Embryonic facial prominence (tissue), 1 donor: ENCODE measurements around the gene GBX1.

Source experiments
- DNase-seq: peaks from one replicate; pipeline ENCODE4 v3.0.0-alpha.2; 2016; ENCODE audit errors: extremely low spot score

Gene GBX1

DNA sequence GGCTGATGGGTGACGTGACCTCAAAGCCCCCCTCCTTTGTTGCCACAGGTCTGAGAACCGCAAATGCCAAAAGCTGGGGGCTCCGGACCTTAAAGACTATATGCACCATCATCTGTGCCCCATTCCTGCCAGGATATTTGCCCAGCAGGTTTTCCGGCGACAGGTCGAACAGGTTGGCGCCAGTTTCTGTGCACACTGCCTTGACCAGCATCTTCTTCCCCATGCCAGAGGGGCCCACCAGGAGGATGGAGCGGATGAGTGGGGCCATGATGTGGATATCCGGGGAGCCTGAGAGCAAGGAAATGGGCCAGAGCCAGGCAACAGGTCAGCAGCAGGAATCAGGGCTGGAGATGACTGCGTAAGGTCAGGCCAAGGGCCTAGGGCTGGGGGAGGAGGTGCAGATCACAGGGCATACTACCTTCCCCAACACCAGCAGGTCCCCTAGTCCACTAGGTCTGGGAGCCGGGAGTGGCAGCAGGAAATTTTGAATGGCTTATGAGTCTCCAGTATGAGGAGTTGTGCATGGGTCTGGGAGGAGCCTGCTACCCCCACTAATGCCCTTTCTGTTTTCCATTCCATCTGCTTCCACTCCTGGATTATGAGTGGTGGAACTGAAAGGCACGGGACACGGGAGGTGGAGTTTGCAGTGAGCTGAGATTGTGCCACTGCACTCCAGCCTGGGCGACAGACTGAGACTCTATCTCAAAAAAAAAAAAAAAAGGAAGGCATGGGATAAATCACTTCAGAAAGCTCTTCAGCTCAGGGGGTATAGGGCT, 25.9 kb upstream of the GBX1 start:
- DNase-seq, result no peak

DNA sequence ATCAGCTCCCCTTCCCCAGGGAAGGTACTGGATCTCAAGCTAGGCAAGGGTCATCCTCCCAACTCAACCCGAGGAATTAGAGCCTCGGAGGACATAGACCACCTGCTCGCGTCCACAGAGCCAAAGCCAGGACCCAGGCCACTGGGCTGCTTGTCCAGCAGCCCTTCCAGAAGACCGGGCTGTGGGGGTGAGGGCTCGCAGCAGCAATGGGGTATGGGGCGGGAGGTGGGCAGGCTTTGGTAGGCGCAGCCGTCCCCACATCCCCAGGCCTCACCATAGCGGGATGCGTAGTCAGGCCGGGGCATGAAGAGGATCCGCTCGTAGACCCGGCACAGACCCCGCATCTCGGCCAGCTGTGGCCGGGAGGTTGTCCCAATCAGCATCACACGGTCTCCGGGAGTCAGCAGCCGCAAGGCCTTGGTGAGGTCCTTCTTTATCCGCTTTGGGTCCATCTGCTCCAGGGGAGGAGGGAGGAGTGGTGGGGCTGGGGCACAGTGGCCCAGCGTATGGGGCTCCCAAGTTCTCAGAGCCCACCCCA, 24.6 kb upstream of the GBX1 start:
- DNase-seq, result no peak

DNA sequence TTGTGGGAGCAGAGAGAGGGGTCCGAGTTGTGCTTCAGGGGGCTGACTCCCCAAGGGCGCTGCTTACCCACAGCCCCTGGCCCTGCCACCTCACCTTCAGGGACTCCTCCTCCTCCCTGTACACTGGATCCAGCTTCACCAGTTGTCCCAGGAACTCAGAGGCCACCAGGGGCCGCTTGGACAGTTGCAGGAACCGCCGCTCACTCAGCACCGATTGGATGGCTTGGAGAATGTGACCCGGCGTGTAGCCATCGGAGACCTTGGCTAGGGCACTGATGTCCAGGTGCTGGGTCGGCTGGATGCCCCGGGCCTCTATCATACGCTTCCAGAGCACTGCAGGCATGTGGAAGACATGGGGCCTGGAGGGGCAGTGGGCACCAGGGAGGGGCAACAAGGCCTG, 24.1 kb upstream of the GBX1 start:
- no peak for DNase-seq

DNA sequence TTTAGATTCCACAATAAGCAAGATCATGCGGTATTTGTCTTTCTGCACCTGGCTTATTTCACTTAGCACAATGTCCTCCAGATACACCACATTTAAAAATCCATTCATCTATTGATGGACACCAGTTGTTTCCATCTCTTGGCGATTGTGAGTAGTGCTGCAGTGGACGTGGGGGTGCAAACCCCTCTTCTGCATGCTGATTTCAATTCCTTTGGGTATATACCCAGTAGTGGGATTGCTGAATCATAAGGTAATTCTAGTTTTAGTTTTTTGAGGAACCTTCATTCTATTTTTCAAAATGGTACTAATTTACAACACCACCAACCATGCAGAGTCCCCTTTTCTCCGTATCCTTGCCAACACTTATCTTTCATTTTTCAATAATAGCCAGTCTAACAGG, 21.5 kb upstream of the GBX1 start:
- DNase-seq, result no peak

DNA sequence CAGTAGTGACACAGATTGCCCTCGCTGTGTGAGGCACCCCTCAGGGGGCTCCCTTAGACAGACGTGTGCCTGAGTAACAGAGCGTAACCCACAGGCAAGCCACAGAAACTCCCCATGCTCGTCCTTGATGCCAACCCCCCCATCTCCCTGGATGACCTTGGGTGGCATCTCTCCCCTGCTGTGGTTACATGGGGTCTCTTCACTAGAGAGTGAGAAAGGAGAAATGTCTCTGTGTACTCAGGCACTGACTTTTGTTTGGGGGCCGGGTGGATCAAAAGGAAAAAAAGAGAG, 20.7 kb upstream of the GBX1 start:
- no peak for DNase-seq

DNA sequence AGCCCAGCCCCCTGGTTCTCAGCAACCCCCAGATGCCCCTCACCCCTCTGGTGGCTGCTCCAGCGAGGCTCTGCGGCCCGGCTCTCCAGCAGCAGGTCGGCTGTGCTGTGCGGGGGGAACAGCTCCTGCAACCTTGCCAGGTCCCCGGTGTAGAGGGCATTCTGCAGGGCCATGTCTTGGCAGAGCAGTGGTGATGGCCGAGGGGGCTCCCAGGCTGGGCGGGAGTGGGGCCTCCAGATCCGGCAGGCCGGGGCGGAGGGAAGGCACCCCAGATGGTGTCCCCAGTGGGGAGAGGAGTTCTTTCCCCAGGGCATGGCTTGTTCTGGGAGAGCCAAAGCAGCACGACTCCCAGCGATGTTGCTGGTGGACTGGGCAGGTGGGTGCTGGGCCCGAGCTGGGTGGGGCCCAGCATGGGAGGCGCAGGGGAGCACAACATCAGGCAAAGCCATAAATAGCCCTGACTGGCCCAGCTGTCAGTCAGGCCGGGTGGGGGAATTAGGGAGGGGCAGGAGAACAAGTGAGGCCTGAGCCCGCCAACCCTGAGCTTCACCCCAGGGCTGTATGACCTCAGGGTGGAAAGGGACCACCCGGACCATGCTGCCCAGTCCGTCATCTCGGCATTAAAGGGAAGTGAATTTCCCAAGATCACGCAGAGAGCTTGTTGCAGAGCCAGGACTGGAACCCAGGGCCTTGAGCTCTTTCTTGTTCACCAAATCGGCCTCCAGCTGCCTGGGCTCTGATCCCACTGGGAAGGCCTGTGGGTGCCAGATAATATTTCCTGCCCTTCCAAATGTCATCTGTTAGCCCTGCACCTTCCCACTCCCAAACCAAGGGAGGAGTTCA, 20.1 kb upstream of the GBX1 start:
- no peak for DNase-seq

DNA sequence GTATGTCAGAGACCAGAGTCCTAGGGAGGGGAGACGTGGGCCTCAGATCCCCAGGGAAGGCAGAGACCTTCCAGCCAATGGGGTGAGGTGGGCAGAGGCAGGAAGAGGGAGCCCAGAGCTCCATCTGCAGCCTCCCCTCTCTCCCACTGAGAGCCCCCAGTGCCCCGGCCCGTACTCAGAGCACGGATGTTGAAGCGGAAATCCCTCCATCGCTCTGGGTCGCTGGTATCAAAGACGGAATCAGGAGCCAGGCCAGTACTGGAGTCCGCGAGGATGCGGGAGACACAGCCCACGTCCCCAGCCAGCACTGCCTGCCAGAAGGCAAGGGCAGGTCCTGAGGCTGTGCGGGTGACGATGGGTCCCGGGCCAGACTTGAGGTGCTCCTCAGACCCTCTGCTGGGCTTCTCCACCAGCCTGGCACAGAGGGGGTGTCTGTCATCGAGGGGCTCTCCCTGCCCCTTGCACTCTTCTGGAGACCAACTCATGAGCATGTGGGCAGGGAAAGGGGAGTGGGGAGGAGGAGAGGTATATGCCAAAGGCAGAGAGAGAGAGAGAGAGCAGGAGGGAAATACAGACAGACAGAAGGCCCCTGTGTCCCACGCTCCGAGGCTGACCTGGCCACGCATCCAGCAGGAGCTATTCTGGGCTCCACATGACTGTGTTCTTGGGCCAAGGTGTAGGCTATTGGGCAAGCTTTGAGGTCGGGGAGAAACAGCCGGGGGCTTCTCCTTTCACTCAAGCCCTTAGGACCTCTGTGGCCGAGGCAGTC, 19.3 kb upstream of the GBX1 start, which contains the start of gene ASB10:
Gene ASB10, minus strand, starts transcription at position 611 of the 769 bp plus-strand sequence. Its CDS starts 120 bp downstream, at position 491.
- DNase-seq, result no peak

DNA sequence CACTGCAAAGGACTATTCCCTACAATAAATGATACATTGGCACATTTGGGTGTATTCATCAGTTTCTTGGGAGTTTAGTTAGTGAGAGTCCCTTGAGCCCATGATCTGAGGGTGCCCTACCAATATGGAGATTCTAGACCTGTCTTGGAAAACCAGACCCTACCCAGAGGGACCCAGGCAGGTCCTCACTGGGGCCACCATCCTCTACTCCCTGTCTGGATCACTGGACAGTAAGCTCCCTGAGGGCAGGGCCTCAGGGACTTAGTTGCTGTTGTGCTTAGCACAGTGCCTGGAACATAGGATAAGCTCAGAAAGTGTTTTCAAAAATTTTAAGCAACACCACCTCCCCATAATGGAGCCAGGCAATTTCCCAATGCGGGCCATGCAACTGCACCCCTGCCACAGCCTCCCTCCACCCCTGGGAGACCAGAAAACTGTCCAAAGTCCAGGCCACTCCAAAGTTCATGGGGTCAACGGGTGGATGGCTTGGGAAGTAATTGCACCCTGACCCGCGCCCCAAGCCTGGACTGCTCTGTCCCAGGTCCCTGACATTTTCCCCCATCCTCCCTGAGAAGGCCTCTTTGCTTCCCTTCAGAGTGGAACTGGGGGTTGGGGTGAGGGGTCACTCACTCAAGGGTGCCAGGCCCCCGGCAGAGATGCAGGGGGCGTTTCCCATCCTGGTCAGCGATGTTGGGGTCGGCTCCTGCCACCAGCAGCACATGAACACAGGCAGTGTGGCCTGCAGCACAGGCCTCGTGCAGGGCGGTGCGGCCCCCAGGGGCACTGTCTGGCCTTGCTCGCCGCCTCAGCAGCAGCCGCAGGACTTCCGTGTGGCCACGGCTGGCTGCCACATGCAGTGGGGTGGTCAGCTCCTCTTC, 18.5 kb upstream of the GBX1 start:
- DNase-seq, result no peak

DNA sequence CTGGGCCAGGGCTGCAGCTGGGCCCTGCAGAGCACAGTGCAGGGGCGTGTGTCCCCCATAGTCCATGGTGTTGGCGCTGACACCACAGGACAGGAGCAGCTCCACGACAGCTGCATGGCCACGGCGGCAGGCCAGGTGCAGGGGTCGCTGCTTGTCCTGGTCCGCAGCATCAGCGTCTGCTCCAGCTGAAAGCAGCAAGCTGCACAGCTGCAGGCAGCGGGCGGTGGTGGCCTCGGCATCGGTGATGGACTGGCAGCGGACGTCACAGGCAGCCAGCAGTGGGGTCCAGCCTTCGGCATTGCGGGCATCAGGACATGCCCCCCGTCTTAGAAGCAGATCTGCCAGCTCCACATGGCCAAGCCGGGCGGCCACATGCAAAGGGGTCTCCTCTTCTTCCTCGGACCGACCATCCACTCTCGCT, 13.5 kb upstream of the GBX1 start:
- no peak for DNase-seq

DNA sequence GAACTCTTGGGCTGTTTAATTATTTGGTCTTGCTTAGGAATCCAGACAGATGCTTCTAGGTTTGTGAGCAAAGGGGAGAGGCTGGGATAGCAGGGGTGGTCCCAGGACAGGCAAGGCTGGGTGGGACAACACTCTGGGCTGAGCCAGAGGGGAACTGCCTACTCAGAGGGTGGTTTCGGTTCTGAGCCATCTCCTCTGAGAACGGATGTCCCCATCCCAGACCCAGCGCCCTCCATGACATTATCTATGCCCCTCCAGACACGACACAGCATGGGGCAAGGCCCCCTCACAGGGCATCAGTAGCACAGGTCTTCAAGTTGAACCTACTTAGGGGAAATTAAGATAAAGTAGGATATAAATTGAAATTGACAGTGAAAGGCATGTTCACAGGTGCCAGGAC, 12.5 kb upstream of the GBX1 start:
- no peak for DNase-seq

DNA sequence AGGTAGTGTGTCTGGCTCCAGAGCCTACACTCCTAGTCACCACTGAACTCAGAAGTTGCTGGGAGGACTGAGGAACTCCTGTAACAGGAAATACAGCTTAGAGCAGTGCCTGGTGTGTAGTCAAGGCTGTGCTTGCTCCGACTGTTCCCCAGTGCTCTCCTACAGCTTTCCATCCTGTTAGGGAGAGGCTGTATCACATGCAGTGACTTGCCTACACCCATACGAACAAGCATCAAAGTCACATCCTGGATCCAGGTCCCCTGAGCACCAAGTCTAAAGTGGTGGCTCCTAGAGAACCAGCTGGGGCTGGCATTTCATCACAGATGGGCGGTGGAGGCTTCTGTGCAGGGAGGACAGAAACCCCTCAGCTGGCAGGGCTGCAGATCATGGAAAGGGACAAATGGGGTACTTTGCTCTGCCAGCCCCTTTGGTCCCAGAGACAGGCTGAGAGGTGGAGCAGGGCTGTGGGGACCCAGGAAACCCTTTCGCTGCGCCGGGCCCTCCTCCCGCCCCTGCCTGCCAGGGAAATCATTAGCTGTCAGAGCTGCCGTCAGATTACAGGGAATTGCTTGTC, 11.9 kb upstream of the GBX1 start:
- no peak for DNase-seq

DNA sequence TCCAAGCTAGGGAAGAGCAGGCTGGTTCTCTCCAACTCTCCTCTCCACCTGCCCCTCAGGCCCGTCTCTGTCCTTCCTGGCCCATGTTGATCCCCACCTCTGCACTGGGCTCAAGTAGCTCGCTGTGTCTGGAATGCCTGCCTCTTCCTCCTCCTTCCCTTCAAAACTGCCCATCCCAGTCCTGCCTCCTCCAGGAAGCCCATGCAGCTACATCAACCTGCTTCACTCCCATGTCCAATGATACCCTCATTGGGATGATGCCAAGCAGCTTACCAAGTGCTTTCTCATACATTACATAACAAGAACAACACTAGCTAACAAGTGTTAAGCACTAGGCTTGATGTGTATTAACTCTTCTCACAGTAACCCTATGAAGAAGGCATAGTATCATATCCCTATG, 11.3 kb upstream of the GBX1 start:
- no peak for DNase-seq

DNA sequence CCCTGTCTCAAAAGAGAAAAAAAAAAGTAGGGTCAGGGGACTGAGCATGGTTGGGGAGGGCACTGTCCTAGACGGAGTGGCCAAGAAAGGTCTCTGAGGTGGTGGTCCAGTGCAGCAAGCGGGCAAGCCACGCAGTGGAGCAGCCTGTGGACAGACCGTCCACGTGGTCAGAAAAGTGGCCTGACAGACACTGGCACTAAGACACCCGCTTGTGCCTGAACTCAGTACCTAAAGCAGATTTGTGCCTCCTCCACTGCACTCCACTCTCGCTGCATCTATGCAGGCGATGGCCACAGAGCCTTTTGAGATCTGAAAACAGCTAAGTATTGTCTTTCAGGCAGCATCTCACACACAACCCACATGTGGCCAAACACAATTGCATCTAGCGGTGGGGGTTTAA, 10.7 kb upstream of the GBX1 start:
- no peak for DNase-seq

DNA sequence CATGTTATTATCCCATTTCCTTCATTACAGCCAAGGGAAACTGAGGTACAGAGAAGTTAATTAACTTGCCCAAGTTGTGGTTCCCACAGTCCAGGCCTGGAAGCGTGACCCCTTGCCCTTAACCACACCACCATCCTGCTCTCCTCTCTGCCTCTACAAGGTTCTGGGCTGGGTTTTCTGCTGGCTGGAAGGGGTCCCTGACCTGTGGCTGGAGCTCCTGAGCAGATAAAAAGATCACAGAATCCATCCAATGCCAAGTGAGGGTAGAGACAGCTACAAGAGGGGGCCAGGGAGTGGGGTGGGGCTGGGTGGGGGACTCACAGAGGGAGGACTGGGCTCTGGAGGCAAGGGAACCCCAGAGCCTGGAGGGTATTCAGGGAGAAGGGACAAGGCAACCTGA, 9.8 kb upstream of the GBX1 start:
- DNase-seq, result no peak

DNA sequence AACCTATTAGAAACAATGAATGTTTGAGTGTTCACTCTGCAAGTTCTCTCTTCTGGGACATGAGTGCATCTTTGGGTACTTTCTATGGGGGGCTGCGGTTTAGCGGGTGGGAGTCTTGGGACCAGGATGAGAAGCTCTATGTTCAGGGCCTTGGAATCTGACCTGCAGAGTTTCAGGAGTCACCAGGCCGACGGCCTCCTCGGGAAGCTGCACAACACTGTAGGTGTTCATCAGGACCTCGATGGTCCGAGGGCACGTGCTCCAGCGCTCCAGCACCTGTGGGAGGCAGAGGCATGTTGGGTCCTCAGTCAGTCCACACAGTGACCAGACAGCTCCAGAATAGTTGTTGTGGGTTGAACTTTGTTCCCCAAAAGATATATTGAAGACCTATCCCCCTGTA, 8.9 kb upstream of the GBX1 start:
- no peak for DNase-seq

DNA sequence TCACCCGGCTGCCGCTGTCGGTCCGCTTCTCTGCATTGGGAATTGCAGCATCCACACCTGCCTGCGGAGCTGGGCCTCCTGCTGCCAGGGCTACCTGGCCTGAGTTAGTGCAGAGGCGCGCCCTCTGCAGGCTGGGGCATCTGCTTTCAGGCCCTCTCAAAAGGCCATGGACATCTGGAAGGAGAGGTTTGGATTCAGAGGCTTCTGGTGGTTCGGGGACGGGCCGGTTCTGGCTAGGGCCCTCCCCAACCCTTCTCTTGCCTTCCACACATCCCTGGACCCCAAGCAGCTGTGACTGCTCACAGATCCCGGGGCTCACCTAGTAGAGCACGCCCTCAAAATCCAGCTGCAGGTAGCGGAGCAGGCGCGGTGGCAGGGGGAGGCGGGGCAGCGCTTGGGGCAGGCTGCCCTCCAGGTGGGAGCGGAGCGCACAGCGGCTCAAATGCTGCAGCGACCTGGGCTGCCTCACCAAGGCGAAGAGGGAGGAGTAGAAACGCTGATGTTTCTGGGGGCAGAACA, 8.4 kb upstream of the GBX1 start:
- DNase-seq, result no peak

DNA sequence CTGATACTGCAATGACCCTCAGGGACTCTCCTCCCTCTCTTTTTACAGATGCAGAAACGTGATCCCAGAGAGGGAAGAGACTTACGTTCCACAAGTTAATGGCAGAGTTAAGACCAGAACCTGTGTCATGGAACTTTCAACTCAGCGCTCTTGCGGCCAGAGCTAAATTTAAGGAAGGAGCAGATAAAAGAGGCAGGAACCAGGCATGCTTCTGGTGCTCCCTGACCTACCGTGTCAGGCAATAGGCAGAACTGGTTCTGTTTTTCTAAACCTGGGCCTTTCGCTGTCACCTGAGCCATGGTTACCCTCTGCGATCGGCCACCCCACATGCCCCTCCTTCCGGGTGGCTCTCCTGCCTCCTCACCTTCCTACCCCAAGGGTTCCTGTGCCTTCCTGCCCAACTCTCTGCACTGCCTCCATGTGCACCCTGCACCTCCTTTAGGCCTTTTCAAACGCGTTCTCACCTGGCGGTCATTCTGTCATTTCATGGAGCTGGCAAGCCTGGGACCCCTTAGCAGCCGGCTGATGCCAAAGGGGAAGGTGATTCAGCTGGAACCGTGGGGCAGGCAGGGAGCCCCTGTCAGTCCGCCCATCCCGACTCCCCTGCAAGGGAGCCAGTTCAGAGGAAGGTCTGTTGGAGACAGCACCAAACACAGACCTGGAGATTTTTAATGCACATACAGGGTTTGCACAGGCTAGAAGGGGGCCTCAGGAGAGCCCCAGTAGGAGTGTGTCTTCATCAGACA, 7.7 kb upstream of the GBX1 start:
- no peak for DNase-seq

DNA sequence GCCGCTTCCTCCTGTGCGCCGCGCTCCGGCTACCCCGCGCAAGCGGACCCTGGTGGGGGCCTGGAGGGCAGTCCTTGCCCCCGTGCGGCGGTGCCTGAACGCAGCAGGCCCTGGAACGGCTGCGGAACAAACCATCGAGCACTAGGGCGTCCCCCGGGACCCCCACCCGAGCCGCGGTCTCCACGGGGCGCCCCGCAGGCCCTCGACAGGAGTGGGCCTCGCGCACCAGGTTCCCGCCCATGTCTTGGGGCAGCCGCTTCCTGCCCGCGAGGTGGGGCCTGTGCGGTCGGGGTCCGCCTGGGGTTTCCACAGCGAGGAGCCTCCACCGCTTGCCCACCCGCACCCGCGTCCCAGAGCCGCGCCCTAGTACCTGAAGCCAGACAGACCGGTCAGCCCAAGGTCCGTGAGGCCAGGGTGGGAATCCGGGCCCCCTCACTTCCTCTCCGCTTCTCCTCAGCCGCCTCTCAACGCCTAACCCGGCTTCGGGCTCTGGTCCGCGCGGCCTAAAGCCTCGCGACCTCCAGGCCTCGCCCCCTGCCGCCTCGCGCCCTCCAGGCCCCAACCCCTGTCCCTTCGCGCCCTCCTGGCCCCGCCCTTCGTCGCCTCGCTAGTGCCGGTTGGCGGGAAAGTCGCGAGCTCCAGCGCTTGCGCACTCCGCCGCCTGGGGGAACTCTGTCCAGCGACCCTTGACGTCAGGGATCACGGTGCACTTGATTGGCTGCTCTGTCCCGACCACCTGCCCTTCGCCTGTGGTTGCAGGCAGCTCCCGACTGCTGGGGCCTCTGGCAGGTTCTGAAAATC, 7.0 kb upstream of the GBX1 start:
- no peak for DNase-seq
